ENCODE data around the gene NT5M.

NT5M gene

GRCh38 chr17:17343896-17344506 lies 40.8 kb downstream of the NT5M start:
- no peak for DNase-seq

GRCh38 chr17:17344507-17345293 lies 41.5 kb downstream of the NT5M start:
- DNase-seq, result no peak

- DNase-seq, result no peak
Measured at GRCh38 chr17:17345294-17345597, 42.1 kb downstream of the NT5M start.

- no peak for DNase-seq
Measured at GRCh38 chr17:17345686-17346427, 42.7 kb downstream of the NT5M start.

GRCh38 chr17:17346428-17347233 lies 43.5 kb downstream of the NT5M start:
- DNase-seq, result no peak

- DNase-seq, result no peak
Measured at GRCh38 chr17:17347234-17347955, 44.2 kb downstream of the NT5M start.

GRCh38 chr17:17347956-17348871 lies 45.0 kb downstream of the NT5M start:
- no peak for DNase-seq

- DNase-seq, result no peak
Measured at GRCh38 chr17:17348872-17349723, 45.9 kb downstream of the NT5M start.

GRCh38 chr17:17349724-17350106 lies 46.5 kb downstream of the NT5M start:
- DNase-seq, result no peak

GRCh38 chr17:17350491-17351355 lies 47.5 kb downstream of the NT5M start:
- DNase-seq, result no peak

GRCh38 chr17:17351356-17351891 lies 48.3 kb downstream of the NT5M start:
- no peak for DNase-seq

GRCh38 chr17:17351901-17352781 lies 49.0 kb downstream of the NT5M start:
- peak; percentile 27 for DNase-seq

GRCh38 chr17:17352836-17353624 lies 49.9 kb downstream of the NT5M start:
- no peak for DNase-seq

GRCh38 chr17:17353625-17354484 lies 50.7 kb downstream of the NT5M start:
- DNase-seq, result no peak

- peak; percentile 37 for DNase-seq
Measured at GRCh38 chr17:17354560-17355349, 51.6 kb downstream of the NT5M start.

All from NCI-H524 treated with DMSO at 0.1 percent for 48 hours (cell line).